ENCODE data around the gene ARHGEF6.

DNA sequence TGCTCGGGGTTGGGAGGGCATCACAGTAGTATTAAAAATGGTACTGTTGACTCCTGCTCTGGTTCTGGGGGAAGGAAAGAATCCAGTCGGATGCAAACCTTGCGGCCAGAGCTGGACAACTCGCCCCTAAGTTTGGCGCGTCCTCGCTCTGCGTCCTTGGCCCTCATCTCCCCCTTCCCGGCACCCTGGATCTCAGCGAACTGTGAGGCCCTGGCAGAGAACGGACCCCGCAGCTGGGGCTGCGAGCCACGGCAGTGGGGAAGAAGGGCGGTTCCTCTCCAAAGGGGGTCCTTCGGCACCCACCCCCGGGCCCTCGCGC, 14.0 kb downstream of the ARHGEF6 start:
- TF ChIP-seq, protein P1, sequence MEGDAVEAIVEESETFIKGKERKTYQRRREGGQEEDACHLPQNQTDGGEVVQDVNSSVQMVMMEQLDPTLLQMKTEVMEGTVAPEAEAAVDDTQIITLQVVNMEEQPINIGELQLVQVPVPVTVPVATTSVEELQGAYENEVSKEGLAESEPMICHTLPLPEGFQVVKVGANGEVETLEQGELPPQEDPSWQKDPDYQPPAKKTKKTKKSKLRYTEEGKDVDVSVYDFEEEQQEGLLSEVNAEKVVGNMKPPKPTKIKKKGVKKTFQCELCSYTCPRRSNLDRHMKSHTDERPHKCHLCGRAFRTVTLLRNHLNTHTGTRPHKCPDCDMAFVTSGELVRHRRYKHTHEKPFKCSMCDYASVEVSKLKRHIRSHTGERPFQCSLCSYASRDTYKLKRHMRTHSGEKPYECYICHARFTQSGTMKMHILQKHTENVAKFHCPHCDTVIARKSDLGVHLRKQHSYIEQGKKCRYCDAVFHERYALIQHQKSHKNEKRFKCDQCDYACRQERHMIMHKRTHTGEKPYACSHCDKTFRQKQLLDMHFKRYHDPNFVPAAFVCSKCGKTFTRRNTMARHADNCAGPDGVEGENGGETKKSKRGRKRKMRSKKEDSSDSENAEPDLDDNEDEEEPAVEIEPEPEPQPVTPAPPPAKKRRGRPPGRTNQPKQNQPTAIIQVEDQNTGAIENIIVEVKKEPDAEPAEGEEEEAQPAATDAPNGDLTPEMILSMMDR (IDR thresholded peaks at IDR 0.05; ENCODE audit: insufficient read depth, low read length, poor library complexity, severe bottlenecking) = no peak
- no peak for TF ChIP-seq EZH2phosphoT487 (conservative IDR thresholded peaks at IDR 0.05; ENCODE audit: low read length)
